PFSK-1 (cell line): Measurements from ENCODE around the gene KIF23.

Experiments
- POLR2AphosphoS5 ChIP-seq: IDR thresholded peaks from 2 replicates; pipeline ENCODE4 v1.6.1; 2012; ENCODE audit warnings: low read depth, mild to moderate bottlenecking, control low read depth, low read length, moderate library complexity
- TAF1 ChIP-seq: IDR thresholded peaks from 2 replicates; pipeline ENCODE4 v1.6.1; 2012; ENCODE audit warnings: low read length, control low read depth, borderline replicate concordance; ENCODE audit not compliant: insufficient read depth

- no peak for TF ChIP-seq TAF1
- no peak for TF ChIP-seq POLR2AphosphoS5
These were observed 40.7 kb upstream of the KIF23 start for GRCh38 chr15:69373406-69373805.
